ENCODE results near the gene GPS1.

The GPS1 gene

GRCh38 chr17:82087961-82088837 is 36.5 kb downstream of the GPS1 start:
- no peaks in the 10 kb centered on the region for H3K4me1 ChIP-seq (ENCODE audit: control insufficient read depth, low read depth, low read length)
- H2AK5ac ChIP-seq (ENCODE audit: low read length): no peak overlapping the region
- no peak overlapping the region for H3K27ac ChIP-seq (ENCODE audit: low read depth, low read length)
- H3K79me1 ChIP-seq (ENCODE audit: low read length): peaks cover 19% of the 10 kb centered on the region
- H3K23ac ChIP-seq (ENCODE audit: low read length): no peak overlapping the region
- H2BK15ac ChIP-seq (replicated peaks; ENCODE audit: low read depth): no peak overlapping the region
- H3K4ac ChIP-seq (ENCODE audit: low read depth, low read length): no peak overlapping the region
- peaks cover 17% of the 10 kb centered on the region for H3K79me2 ChIP-seq (ENCODE audit: control insufficient read depth, insufficient read depth, low read length)
- H3K18ac ChIP-seq (ENCODE audit: low read length): no peak overlapping the region
- H2BK120ac ChIP-seq (ENCODE audit: low read depth, low read length): no peak overlapping the region
- H2BK5ac ChIP-seq (ENCODE audit: low read length): no peak overlapping the region
- no peak overlapping the region for H3K4me3 ChIP-seq (ENCODE audit: low read length)
- no peak overlapping the region for H3K56ac ChIP-seq (ENCODE audit: low read length)
- H3K36me3 ChIP-seq (ENCODE audit: control insufficient read depth, insufficient read depth, low read length): peaks cover 65% of the 10 kb centered on the region
- no peak for DNase-seq
- H4K8ac ChIP-seq (ENCODE audit: low read depth, low read length): no peak overlapping the region
- H3K9ac ChIP-seq (ENCODE audit: low read length): no peak overlapping the region
- H3K4me2 ChIP-seq (ENCODE audit: low read length): no peak overlapping the region
- no peaks in the 10 kb centered on the region for H3K27me3 ChIP-seq (ENCODE audit: insufficient read depth, low read length, poor library complexity)
- no peak overlapping the region for H4K5ac ChIP-seq (ENCODE audit: low read length)
- no CpG with 5 or more reads among the region's 48 CpGs for WGBS (ENCODE audit: extremely low coverage, insufficient coverage, low lambda C conversion rate)

DNA sequence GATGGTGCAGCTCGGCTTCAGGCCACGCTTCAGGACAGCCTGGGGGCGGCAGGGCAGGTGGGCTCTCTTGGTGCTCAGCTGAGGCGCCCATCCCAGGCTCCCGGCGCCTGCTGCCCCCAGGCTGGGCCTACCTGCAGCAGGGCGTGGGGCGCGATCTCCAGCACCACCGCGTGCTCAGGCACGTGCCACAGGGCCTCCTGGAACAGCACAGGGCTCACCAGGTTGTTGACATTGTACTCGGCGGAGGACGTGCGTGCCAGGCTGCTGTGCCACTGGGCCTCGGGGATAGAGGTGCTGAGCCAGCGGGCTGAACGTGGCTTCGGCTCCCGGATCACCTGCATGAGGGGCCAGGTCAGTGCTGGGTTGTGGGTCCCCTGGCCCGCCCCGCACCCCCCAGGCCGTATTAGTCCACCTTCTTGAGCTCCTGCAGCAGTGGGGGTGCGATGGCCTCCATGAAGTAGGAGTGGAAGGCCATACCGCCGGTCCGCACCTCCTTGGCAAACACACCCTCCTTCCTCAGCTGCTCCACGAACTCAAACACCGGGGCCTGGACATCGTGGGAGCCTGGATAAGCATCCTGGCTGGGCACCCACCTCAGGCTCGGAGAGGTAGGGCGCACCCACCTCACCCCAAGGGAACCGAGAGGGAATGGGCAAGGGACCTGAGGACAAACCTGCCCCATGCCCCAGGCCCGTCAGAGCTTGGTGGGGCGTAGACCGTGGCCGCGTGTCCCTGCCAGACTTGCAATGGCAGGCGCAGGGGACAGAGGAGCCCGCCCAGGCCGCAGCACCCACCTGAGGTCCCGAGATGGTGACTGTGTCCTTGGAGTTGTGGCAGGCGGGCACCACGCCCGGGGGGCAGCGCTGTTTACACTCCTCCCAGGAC is 37.4 kb downstream of the GPS1 start:
- H3K4ac ChIP-seq (ENCODE audit: low read depth, low read length): no peak overlapping the region
- H2BK5ac ChIP-seq (ENCODE audit: low read length): no peak overlapping the region
- H3K79me1 ChIP-seq (ENCODE audit: low read length): peaks cover 23% of the 10 kb centered on the region
- H3K27ac ChIP-seq (ENCODE audit: low read depth, low read length): no peak overlapping the region
- no peak overlapping the region for H3K4me3 ChIP-seq (ENCODE audit: low read length)
- no peak overlapping the region for H3K4me2 ChIP-seq (ENCODE audit: low read length)
- no peak overlapping the region for H4K5ac ChIP-seq (ENCODE audit: low read length)
- no CpG with 5 or more reads among the region's 47 CpGs for WGBS (ENCODE audit: extremely low coverage, insufficient coverage, low lambda C conversion rate)
- H3K4me1 ChIP-seq (ENCODE audit: control insufficient read depth, low read depth, low read length): no peaks in the 10 kb centered on the region
- no peak overlapping the region for H3K9ac ChIP-seq (ENCODE audit: low read length)
- H3K36me3 ChIP-seq (ENCODE audit: control insufficient read depth, insufficient read depth, low read length): peaks cover 63% of the 10 kb centered on the region
- H3K56ac ChIP-seq (ENCODE audit: low read length): no peak overlapping the region
- H3K23ac ChIP-seq (ENCODE audit: low read length): no peak overlapping the region
- H2BK120ac ChIP-seq (ENCODE audit: low read depth, low read length): no peak overlapping the region
- peaks cover 25% of the 10 kb centered on the region for H3K79me2 ChIP-seq (ENCODE audit: control insufficient read depth, insufficient read depth, low read length)
- H3K27me3 ChIP-seq (ENCODE audit: insufficient read depth, low read length, poor library complexity): no peaks in the 10 kb centered on the region
- no peak for DNase-seq
- no peak overlapping the region for H2AK5ac ChIP-seq (ENCODE audit: low read length)
- H3K18ac ChIP-seq (ENCODE audit: low read length): no peak overlapping the region
- H4K8ac ChIP-seq (ENCODE audit: low read depth, low read length): no peak overlapping the region
- H2BK15ac ChIP-seq (replicated peaks; ENCODE audit: low read depth): no peak overlapping the region

- H3K36me3 ChIP-seq (ENCODE audit: control insufficient read depth, insufficient read depth, low read length): peaks cover 62% of the 10 kb centered on the region
- DNase-seq: no peak
- WGBS (ENCODE audit: extremely low coverage, insufficient coverage, low lambda C conversion rate): no CpG with 5 or more reads among the region's 29 CpGs
- no peak overlapping the region for H2BK120ac ChIP-seq (ENCODE audit: low read depth, low read length)
- H3K27me3 ChIP-seq (ENCODE audit: insufficient read depth, low read length, poor library complexity): no peaks in the 10 kb centered on the region
- H3K79me1 ChIP-seq (ENCODE audit: low read length): peaks cover 22% of the 10 kb centered on the region
- H3K4ac ChIP-seq (ENCODE audit: low read depth, low read length): no peak overlapping the region
- H3K27ac ChIP-seq (ENCODE audit: low read depth, low read length): no peak overlapping the region
- H4K8ac ChIP-seq (ENCODE audit: low read depth, low read length): no peak overlapping the region
- H3K4me3 ChIP-seq (ENCODE audit: low read length): no peak overlapping the region
- no peak overlapping the region for H3K23ac ChIP-seq (ENCODE audit: low read length)
- H2BK5ac ChIP-seq (ENCODE audit: low read length): no peak overlapping the region
- no peak overlapping the region for H3K18ac ChIP-seq (ENCODE audit: low read length)
- no peak overlapping the region for H3K9ac ChIP-seq (ENCODE audit: low read length)
- H3K4me1 ChIP-seq (ENCODE audit: control insufficient read depth, low read depth, low read length): no peaks in the 10 kb centered on the region
- no peak overlapping the region for H2AK5ac ChIP-seq (ENCODE audit: low read length)
- H3K4me2 ChIP-seq (ENCODE audit: low read length): no peak overlapping the region
- no peak overlapping the region for H2BK15ac ChIP-seq (replicated peaks; ENCODE audit: low read depth)
- H4K5ac ChIP-seq (ENCODE audit: low read length): no peak overlapping the region
- H3K79me2 ChIP-seq (ENCODE audit: control insufficient read depth, insufficient read depth, low read length): peaks cover 30% of the 10 kb centered on the region
- no peak overlapping the region for H3K56ac ChIP-seq (ENCODE audit: low read length)
Observed at GRCh38 chr17:82089723-82090548, 38.2 kb downstream of the GPS1 start.

- H3K4me3 ChIP-seq (ENCODE audit: low read length): no peak overlapping the region
- no peak overlapping the region for H4K5ac ChIP-seq (ENCODE audit: low read length)
- H2BK120ac ChIP-seq (ENCODE audit: low read depth, low read length): no peak overlapping the region
- no peak overlapping the region for H4K8ac ChIP-seq (ENCODE audit: low read depth, low read length)
- peaks cover 59% of the 10 kb centered on the region for H3K36me3 ChIP-seq (ENCODE audit: control insufficient read depth, insufficient read depth, low read length)
- no peak overlapping the region for H3K56ac ChIP-seq (ENCODE audit: low read length)
- H3K18ac ChIP-seq (ENCODE audit: low read length): no peak overlapping the region
- no peak overlapping the region for H3K4ac ChIP-seq (ENCODE audit: low read depth, low read length)
- H3K23ac ChIP-seq (ENCODE audit: low read length): no peak overlapping the region
- WGBS (ENCODE audit: extremely low coverage, insufficient coverage, low lambda C conversion rate): no CpG with 5 or more reads among the region's 29 CpGs
- no peak for DNase-seq
- no peak overlapping the region for H3K9ac ChIP-seq (ENCODE audit: low read length)
- no peak overlapping the region for H3K4me2 ChIP-seq (ENCODE audit: low read length)
- H3K4me1 ChIP-seq (ENCODE audit: control insufficient read depth, low read depth, low read length): no peaks in the 10 kb centered on the region
- H3K27me3 ChIP-seq (ENCODE audit: insufficient read depth, low read length, poor library complexity): no peaks in the 10 kb centered on the region
- no peak overlapping the region for H2AK5ac ChIP-seq (ENCODE audit: low read length)
- H3K27ac ChIP-seq (ENCODE audit: low read depth, low read length): no peak overlapping the region
- peaks cover 22% of the 10 kb centered on the region for H3K79me1 ChIP-seq (ENCODE audit: low read length)
- peaks cover 37% of the 10 kb centered on the region for H3K79me2 ChIP-seq (ENCODE audit: control insufficient read depth, insufficient read depth, low read length)
- H2BK5ac ChIP-seq (ENCODE audit: low read length): no peak overlapping the region
- H2BK15ac ChIP-seq (replicated peaks; ENCODE audit: low read depth): no peak overlapping the region
Observed at GRCh38 chr17:82090549-82091263, 39.0 kb downstream of the GPS1 start.
